Measurements from ENCODE around the gene METTL9.

Gene METTL9

DNA sequence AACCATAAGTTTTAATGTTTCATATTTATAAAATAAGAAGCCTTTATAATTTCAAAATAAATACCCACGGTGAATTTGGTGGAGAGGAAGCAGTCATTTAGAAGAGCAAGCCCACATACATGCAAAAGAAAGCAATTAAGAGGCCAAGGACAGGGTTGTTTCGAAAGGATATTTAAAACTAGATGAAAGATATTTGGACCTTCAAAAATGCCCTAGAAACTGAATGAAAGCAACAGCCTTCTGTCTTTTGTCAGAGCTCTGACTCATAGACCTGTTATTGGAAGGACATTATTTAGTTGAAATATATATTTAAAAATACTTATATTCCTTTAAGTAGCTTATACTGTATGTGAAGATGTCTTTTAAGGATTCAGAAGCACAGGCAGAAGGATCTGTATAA lies 8.6 kb upstream of the METTL9 start:
- Histone ChIP-seq H3K4me3 (peak overlapping the region; percentile 29; the same call in 1 of the 2 replicates), H3K9me3 (ENCODE audit: low read depth, low read length) (no peaks in the 10 kb centered on the region), H3K36me3 (ENCODE audit: insufficient read depth, low read length) (no peaks in the 10 kb centered on the region), H3K9ac (ENCODE audit: insufficient read length) (peak overlapping the region; percentile 63), H3K27ac (peak overlapping the region; percentile 78; the same call in 1 of the 2 replicates)
- no peak for DNase-seq (ENCODE audit: low read depth, low spot score)
- TF ChIP-seq POLR2AphosphoS5 (IDR thresholded peaks at IDR 0.05; ENCODE audit: borderline replicate concordance, low read depth, low read length) (no peak), EZH2 (IDR thresholded peaks at IDR 0.05) (no peak)

DNA sequence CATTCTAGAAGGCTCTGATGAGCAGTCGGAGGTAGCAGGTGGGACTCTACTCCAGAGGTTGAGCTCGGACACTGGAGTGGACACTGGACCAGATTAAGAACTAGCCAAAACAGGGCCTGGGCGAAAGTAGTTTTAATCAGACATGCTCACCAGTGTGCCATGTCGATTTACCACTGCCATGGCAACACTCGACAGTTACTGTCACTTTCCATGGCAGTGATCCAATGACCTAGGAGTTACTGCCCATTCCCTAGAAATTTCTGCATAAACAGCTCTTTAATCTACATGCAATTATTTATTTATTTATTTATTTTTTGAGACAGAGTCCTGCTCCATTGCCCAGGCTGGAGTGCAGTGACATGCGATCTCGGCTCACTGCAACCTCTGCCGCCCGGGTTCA lies 7.2 kb upstream of the METTL9 start:
- no peak overlapping the region for H3K27ac ChIP-seq
- H3K9me3 ChIP-seq (ENCODE audit: low read depth, low read length), result no peaks in the 10 kb centered on the region
- no peak for DNase-seq (ENCODE audit: low read depth, low spot score)
- H3K36me3 ChIP-seq (ENCODE audit: insufficient read depth, low read length), result no peaks in the 10 kb centered on the region
- no peak for TF ChIP-seq POLR2AphosphoS5 (IDR thresholded peaks at IDR 0.05; ENCODE audit: borderline replicate concordance, low read depth, low read length)
- TF ChIP-seq EZH2 (IDR thresholded peaks at IDR 0.05), result no peak
- TF ChIP-seq FOXP2 (optimal IDR thresholded peaks at IDR 0.05; ENCODE audit: control extremely low read depth, extremely low read length, insufficient read depth), result no peak
- no peak overlapping the region for H3K4me3 ChIP-seq
- H3K9ac ChIP-seq (ENCODE audit: insufficient read length), result no peak overlapping the region

GRCh38 chr16:21593530-21594289 lies 5.7 kb upstream of the METTL9 start:
- Histone ChIP-seq H3K9me3 (ENCODE audit: low read depth, low read length) (no peaks in the 10 kb centered on the region), H3K27ac (no peak overlapping the region), H3K36me3 (ENCODE audit: insufficient read depth, low read length) (no peaks in the 10 kb centered on the region), H3K9ac (ENCODE audit: insufficient read length) (no peak overlapping the region), H3K4me3 (no peak overlapping the region)
- DNase-seq (ENCODE audit: low read depth, low spot score), result no peak
- TF ChIP-seq POLR2AphosphoS5 (IDR thresholded peaks at IDR 0.05; ENCODE audit: borderline replicate concordance, low read depth, low read length), result no peak
- no peak for TF ChIP-seq EZH2 (IDR thresholded peaks at IDR 0.05)
- no peak for TF ChIP-seq FOXP2 (optimal IDR thresholded peaks at IDR 0.05; ENCODE audit: control extremely low read depth, extremely low read length, insufficient read depth)

DNA sequence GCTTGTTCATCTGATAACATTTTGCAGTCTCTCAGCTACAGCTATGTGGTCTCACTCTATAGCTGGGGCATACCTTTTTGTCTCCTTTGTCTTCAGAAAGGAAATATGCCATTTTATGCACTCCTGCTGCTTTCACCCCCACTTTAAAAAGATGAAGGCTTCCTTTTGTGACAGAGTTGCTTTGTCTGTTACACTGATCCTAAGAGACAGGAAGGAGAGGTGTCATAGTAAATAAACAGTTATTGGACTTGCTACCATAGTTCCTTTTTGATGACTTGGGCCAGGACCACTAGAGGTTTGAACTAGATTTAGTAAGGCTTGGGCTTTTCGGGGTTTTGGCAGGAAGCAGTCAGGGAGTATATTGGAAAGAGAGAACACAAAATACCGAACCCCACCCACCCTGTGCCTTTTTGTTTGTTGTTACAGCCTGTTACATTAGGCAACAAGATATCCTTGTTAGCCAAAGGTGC lies 1.8 kb upstream of the METTL9 start:
- Histone ChIP-seq H3K9ac (ENCODE audit: insufficient read length) (no peak overlapping the region), H3K4me3 (no peak overlapping the region), H3K27ac (no peak overlapping the region), H3K9me3 (ENCODE audit: low read depth, low read length) (no peaks in the 10 kb centered on the region), H3K36me3 (ENCODE audit: insufficient read depth, low read length) (no peaks in the 10 kb centered on the region)
- DNase-seq (ENCODE audit: low read depth, low spot score), result no peak
- TF ChIP-seq FOXP2 (optimal IDR thresholded peaks at IDR 0.05; ENCODE audit: control extremely low read depth, extremely low read length, insufficient read depth), result no peak
- TF ChIP-seq EZH2 (IDR thresholded peaks at IDR 0.05), result no peak
- TF ChIP-seq POLR2AphosphoS5 (IDR thresholded peaks at IDR 0.05; ENCODE audit: borderline replicate concordance, low read depth, low read length), result no peak

DNA sequence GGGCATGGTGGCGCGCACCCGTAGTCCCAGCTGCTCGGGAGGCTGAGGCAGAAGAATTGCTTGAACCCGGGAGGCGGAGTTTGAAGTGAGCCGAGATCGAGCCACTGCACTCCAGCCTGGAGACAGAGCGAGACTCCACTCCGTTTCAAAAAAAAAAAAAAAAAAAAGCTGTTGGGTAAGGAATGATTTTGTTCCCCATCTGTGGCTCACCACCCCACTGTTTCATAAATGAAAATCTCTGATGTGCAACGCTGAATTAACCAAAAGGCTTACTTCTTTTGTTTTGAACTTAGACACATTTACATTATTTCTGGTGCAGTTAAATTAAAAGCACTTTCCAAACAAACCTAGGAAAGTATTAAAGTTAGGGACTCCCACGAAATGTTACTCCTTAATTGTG lies 1.2 kb upstream of the METTL9 start:
- DNase-seq (ENCODE audit: low read depth, low spot score), result no peak
- TF ChIP-seq EZH2 (IDR thresholded peaks at IDR 0.05) (no peak), FOXP2 (optimal IDR thresholded peaks at IDR 0.05; ENCODE audit: control extremely low read depth, extremely low read length, insufficient read depth) (no peak), POLR2AphosphoS5 (IDR thresholded peaks at IDR 0.05; ENCODE audit: borderline replicate concordance, low read depth, low read length) (no peak)
- Histone ChIP-seq H3K36me3 (ENCODE audit: insufficient read depth, low read length) (no peaks in the 10 kb centered on the region), H3K4me3 (no peak overlapping the region), H3K9ac (ENCODE audit: insufficient read length) (no peak overlapping the region), H3K27ac (no peak overlapping the region), H3K9me3 (ENCODE audit: low read depth, low read length) (no peaks in the 10 kb centered on the region)

DNA sequence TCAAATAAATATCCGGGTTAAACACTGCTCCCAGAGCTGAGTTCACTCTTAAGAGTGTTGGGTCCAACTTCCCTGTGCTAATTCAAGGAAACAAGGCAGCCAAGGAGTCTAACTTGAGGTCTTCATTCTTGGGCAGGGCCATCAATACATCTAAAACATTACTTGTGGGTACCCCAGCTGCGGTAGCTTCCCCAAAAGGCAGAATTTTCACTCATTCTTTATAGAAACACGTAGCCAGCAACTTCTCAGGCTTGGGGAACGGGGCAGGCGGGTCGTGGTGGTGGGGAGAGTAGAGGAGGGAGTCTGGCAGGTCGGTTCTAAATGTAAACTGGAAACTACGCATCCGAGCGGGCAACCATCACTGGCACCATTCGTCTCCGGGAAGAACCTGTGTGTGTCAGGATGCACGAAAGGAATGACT lies 666 bp upstream of the METTL9 start:
- Histone ChIP-seq H3K27ac (peak overlapping the region; percentile 70; the same call in 1 of the 2 replicates), H3K9me3 (ENCODE audit: low read depth, low read length) (no peaks in the 10 kb centered on the region), H3K9ac (ENCODE audit: insufficient read length) (peak overlapping the region; percentile 89), H3K36me3 (ENCODE audit: insufficient read depth, low read length) (no peaks in the 10 kb centered on the region), H3K4me3 (peak overlapping the region; percentile 92)
- TF ChIP-seq EZH2 (IDR thresholded peaks at IDR 0.05) (no peak), FOXP2 (optimal IDR thresholded peaks at IDR 0.05; ENCODE audit: control extremely low read depth, extremely low read length, insufficient read depth) (no peak), POLR2AphosphoS5 (IDR thresholded peaks at IDR 0.05; ENCODE audit: borderline replicate concordance, low read depth, low read length) (no peak)
- no peak for DNase-seq (ENCODE audit: low read depth, low spot score)

DNA sequence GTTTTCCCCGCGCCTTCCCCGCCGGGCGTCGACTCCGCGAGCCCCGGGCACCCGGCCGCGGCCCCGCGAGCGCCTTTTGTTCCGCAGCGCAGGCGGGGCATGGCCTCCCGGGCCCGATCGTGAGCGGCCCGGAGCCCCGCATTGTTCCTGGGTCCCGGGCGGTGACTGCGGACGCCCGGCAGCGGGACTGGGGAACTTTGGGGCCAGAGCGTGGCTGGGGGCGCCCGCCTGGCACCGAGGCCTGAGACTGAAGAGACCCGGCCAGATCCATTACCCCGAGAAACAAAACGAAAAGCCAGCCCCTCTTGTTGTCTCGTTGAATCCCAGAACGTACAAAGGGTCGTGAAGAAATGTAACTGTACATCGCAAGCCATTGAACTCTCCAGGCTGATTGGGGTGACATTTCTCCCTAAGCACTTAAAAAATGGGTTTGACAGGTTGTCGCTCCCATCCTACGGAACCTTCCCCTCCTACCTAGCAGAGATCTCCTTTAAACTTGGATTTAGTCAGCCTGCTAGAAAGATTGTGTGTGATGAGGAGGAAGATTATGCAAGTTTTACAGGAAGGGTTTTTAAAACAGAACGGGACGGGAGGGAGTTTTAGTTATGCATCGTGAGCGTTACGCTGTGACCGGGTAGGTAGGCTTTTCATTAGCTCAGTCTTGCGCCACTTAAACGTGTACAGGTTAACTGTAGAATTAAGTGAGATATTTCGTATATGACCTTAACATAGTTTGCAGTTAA lies 825 bp downstream of the METTL9 start:
- no peaks in the 10 kb centered on the region for H3K36me3 ChIP-seq (ENCODE audit: insufficient read depth, low read length)
- peak overlapping the region; percentile 89 for H3K9ac ChIP-seq (ENCODE audit: insufficient read length)
- H3K27ac ChIP-seq, result no peak overlapping the region; the same call in 1 of the 2 replicates
- TF ChIP-seq EZH2 (IDR thresholded peaks at IDR 0.05) (no peak), FOXP2 (optimal IDR thresholded peaks at IDR 0.05; ENCODE audit: control extremely low read depth, extremely low read length, insufficient read depth) (no peak), POLR2AphosphoS5 (IDR thresholded peaks at IDR 0.05; ENCODE audit: borderline replicate concordance, low read depth, low read length) (no peak)
- peak overlapping the region; percentile 92 for H3K4me3 ChIP-seq
- no peak for DNase-seq (ENCODE audit: low read depth, low spot score)
- H3K9me3 ChIP-seq (ENCODE audit: low read depth, low read length), result no peaks in the 10 kb centered on the region

GRCh38 chr16:21602785-21603184 lies 3.4 kb downstream of the METTL9 start:
- TF ChIP-seq EZH2 (IDR thresholded peaks at IDR 0.05) (no peak), POLR2AphosphoS5 (IDR thresholded peaks at IDR 0.05; ENCODE audit: borderline replicate concordance, low read depth, low read length) (no peak), FOXP2 (optimal IDR thresholded peaks at IDR 0.05; ENCODE audit: control extremely low read depth, extremely low read length, insufficient read depth) (no peak)

More at GRCh38 chr16:21602785-21603184, 3.4 kb downstream of the METTL9 start:
- no peaks in the 10 kb centered on the region for H3K36me3 ChIP-seq (ENCODE audit: insufficient read depth, low read length)
- H3K9ac ChIP-seq (ENCODE audit: insufficient read length), result no peak overlapping the region
- no peak overlapping the region for H3K27ac ChIP-seq
- DNase-seq (ENCODE audit: low read depth, low spot score), result no peak
- H3K4me3 ChIP-seq, result no peak overlapping the region
- no peaks in the 10 kb centered on the region for H3K9me3 ChIP-seq (ENCODE audit: low read depth, low read length)
